SK-N-MC (cell line): ENCODE results near the gene MYOZ2.
"Not testable (repeated sequence)": the region's sequence is repeated elsewhere in the genome, so short reads cannot be mapped to it uniquely, and the experiment has no call there.

Experiments
- EZH2 ChIP-seq: fragments of 200-600 bp; sonication (generic); IDR thresholded peaks from one replicate; pipeline ENCODE4 v1.6.1; 2017; ENCODE audit warnings: antibody characterized with exemption
- POLR2AphosphoS5 ChIP-seq: IDR thresholded peaks from 2 replicates; pipeline ENCODE4 v1.6.1; 2012; ENCODE audit warnings: mild to moderate bottlenecking, low read depth, low read length, borderline replicate concordance

DNA sequence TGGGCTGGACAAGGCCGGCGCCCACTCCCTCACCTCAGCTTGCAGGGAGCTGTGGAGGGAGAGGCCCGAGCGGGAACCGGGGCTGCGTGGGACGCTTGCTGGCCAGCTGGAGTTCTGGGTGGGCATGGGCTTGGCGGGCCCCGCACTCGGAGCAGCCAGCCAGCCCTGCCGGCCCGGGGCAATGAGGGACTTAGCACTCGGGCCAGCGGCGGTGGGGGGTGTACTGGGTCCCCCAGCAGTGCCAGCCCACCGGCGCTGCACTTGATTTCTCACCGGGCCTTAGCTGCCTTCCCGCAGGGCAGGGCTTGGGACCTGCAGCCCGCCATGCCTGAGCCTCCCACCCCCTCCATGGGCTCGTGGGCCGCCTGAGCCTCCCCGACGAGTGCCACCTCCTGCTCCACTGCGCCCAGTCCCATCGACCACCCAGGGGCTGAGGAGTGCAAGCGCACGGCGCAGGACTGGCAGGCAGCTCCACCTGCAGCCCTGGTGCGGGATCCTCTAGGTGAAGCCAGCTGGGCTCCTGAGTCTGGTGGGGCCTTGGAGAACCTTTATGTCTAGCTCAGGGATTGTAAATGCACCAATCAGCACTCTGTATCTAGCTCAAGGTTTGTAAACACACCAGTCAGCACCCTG, 38.2 kb downstream of the MYOZ2 start:
- TF ChIP-seq EZH2, POLR2AphosphoS5: not testable (repeated sequence)
